SU-DHL-6 (cell line): ENCODE results near the gene NASP.

Experiments used
- CTCF ChIP-seq: fragments of 200-600 bp; sonication (generic); IDR thresholded peaks from one replicate; pipeline ENCODE4 v1.5.1; 2017; ENCODE audit warnings: antibody characterized with exemption, mild to moderate bottlenecking, low read length, moderate library complexity; ENCODE audit not compliant: insufficient read depth, poor library complexity, severe bottlenecking
- EZH2phosphoT487 ChIP-seq: fragments of 200-600 bp; sonication (generic), shearing (Covaris generic); conservative IDR thresholded peaks from 2 replicates; pipeline ENCODE4 v1.6.1; 2018; ENCODE audit warnings: mild to moderate bottlenecking, antibody characterized with exemption, low read length, moderate library complexity, mixed read lengths

GRCh38 chr1:45573231-45573804 lies 10.5 kb upstream of the NASP start:
- no peak for TF ChIP-seq CTCF
- TF ChIP-seq EZH2phosphoT487: no peak
